Duodenal mucosa (tissue), 2 donors: ENCODE results near the gene TGIF2LY.
"Not testable (repeated sequence)": the region's sequence is repeated elsewhere in the genome, so short reads cannot be mapped to it uniquely, and the experiment has no call there.

Experiments used
- H3K27ac ChIP-seq: one replicate; pipeline ENCODE4 v1.7.0; 2013; ENCODE audit warnings: low read depth, low read length
- H3K27me3 ChIP-seq, 2 donors: one replicate each; pipeline ENCODE4 v1.7.0; 2013; ENCODE audit warnings: low read length in 2 of 2, control low read depth in 1 of 2; ENCODE audit not compliant: insufficient read depth in 2 of 2, control insufficient read depth in 1 of 2
- H3K36me3 ChIP-seq, 2 donors: one replicate each; pipeline ENCODE4 v1.7.0; 2013; ENCODE audit warnings: low read length in 2 of 2, control low read depth in 1 of 2; ENCODE audit not compliant: insufficient read depth in 2 of 2, control insufficient read depth in 1 of 2
- H3K4me1 ChIP-seq, 2 donors: one replicate each; pipeline ENCODE4 v1.7.0; 2013; ENCODE audit warnings: low read length in 2 of 2, control low read depth in 1 of 2; ENCODE audit not compliant: insufficient read depth in 2 of 2, control insufficient read depth in 1 of 2
- H3K4me3 ChIP-seq, 2 donors: one replicate each; pipeline ENCODE4 v1.7.0; 2013; ENCODE audit warnings: low read length in 2 of 2, low read depth in 1 of 2
- H3K9ac ChIP-seq, 2 donors: one replicate each; pipeline ENCODE4 v1.7.0; 2013; ENCODE audit warnings: low read length in 2 of 2, low read depth in 1 of 2
- H3K9me3 ChIP-seq, 2 donors: one replicate each; pipeline ENCODE4 v1.7.0; 2013; ENCODE audit warnings: low read length in 2 of 2, control low read depth in 1 of 2; ENCODE audit not compliant: control insufficient read depth in 1 of 2

Gene TGIF2LY

GRCh38 chrY:3578767-3579166, at the start of gene TGIF2LY:
TSS of gene TGIF2LY (plus strand) at chrY:3579067. CDS start at chrY:3579245, 178 bp downstream.
- not testable (repeated sequence) for H3K36me3 ChIP-seq, H3K9ac ChIP-seq, H3K27me3 ChIP-seq, H3K4me1 ChIP-seq, H3K27ac ChIP-seq, H3K9me3 ChIP-seq, H3K4me3 ChIP-seq
